Stimulated activated CD8-positive, alpha-beta memory T cell treated with anti-CD3 and anti-CD28 coated beads, Interleukin-7, amount 100 ng/mL, for 1 hour (primary cell): ENCODE results near the gene RHOJ.

Experiments used
- DNase-seq, 2 donors: peaks; one replicate each; pipeline ENCODE4 v3.0.0-alpha.2; 2020; ENCODE audit warnings: low read depth in 2 of 2

The RHOJ gene

GRCh38 chr14:63205866-63206265 lies 1.6 kb downstream of the RHOJ start:
- DNase-seq = no peak

GRCh38 chr14:63209160-63209559 lies 4.9 kb downstream of the RHOJ start:
- no peak for DNase-seq

GRCh38 chr14:63210812-63211211 lies 6.6 kb downstream of the RHOJ start:
- DNase-seq = no peak

- DNase-seq = no peak
Observed at GRCh38 chr14:63212209-63212608, 8.0 kb downstream of the RHOJ start.

GRCh38 chr14:63212776-63213500 lies 8.7 kb downstream of the RHOJ start:
- no peak for DNase-seq

- DNase-seq = no peak
Observed at GRCh38 chr14:63214417-63215196, 10.4 kb downstream of the RHOJ start.

- no peak for DNase-seq
Observed at GRCh38 chr14:63220526-63220925, 16.3 kb downstream of the RHOJ start.

- DNase-seq = no peak
Observed at GRCh38 chr14:63223596-63223995, 19.4 kb downstream of the RHOJ start.

- DNase-seq = no peak
Observed at GRCh38 chr14:63224196-63224595, 20.0 kb downstream of the RHOJ start.

GRCh38 chr14:63228217-63228616 lies 24.0 kb downstream of the RHOJ start:
- DNase-seq = no peak

GRCh38 chr14:63229330-63230059 lies 25.3 kb downstream of the RHOJ start:
- no peak for DNase-seq

GRCh38 chr14:63231766-63232165 lies 27.5 kb downstream of the RHOJ start:
- no peak for DNase-seq

- DNase-seq = no peak
Observed at GRCh38 chr14:63237791-63238190, 33.5 kb downstream of the RHOJ start.

- DNase-seq = no peak
Observed at GRCh38 chr14:63240221-63240620, 36.0 kb downstream of the RHOJ start.

- DNase-seq = no peak
Observed at GRCh38 chr14:63241096-63241495, 36.9 kb downstream of the RHOJ start.

GRCh38 chr14:63243646-63244045 lies 39.4 kb downstream of the RHOJ start:
- no peak for DNase-seq

- no peak for DNase-seq
Observed at GRCh38 chr14:63245893-63246292, 41.6 kb downstream of the RHOJ start.

GRCh38 chr14:63248211-63248610 lies 44.0 kb downstream of the RHOJ start:
- DNase-seq = no peak

- DNase-seq = no peak
Observed at GRCh38 chr14:63249092-63249491, 44.8 kb downstream of the RHOJ start.

- DNase-seq = no peak
Observed at GRCh38 chr14:63257299-63257698, 53.1 kb downstream of the RHOJ start.

- DNase-seq = no peak
Observed at GRCh38 chr14:63262446-63262845, 58.2 kb downstream of the RHOJ start.

- DNase-seq = no peak
Observed at GRCh38 chr14:63266106-63266505, 61.9 kb downstream of the RHOJ start.

- DNase-seq = no peak
Observed at GRCh38 chr14:63267171-63267570, 62.9 kb downstream of the RHOJ start.
